ENCODE results near the gene OR9Q1. TPM values are rescaled to one million over a fixed set of nuclear protein-coding genes. Genes with fewer than 3 reads are reported as not detected.

Gene OR9Q1
- total and polyA plus RNA-seq, 2 of the 8 experiments (the other 6 are each of a cell fraction or from before 2014, with no cell fraction given), result not detected

DNA sequence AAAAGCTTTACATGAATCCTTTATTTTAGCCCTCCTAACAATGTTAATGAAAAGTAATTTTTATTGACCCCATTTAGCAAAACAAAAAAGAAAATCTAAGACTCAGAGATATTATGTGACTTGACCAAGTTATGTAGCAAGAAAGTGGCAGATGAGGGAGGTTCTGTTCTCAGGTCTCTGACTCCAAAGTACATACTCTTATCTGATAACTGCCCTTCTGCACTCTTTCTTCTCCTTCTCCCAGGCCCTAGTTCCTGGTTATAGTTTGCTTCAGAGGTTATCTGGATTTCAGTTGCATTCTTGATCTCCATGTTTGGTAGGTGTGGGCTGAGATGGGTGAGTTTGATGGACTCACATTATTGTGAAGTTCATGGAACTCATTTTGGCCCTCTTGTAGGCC, 169.7 kb downstream of the OR9Q1 start (continued):
- TF ChIP-seq NANOG (IDR thresholded peaks at IDR 0.05; ENCODE audit: insufficient read depth, low read depth, low read length, poor library complexity, severe bottlenecking), result no peak
- TF ChIP-seq, protein P1, sequence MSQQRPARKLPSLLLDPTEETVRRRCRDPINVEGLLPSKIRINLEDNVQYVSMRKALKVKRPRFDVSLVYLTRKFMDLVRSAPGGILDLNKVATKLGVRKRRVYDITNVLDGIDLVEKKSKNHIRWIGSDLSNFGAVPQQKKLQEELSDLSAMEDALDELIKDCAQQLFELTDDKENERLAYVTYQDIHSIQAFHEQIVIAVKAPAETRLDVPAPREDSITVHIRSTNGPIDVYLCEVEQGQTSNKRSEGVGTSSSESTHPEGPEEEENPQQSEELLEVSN (IDR thresholded peaks at IDR 0.05), result no peak
- no peak for TF ChIP-seq SP4 (IDR thresholded peaks at IDR 0.05; ENCODE audit: low read length)
- no peak for TF ChIP-seq EGR1 (IDR thresholded peaks at IDR 0.05; ENCODE audit: borderline replicate concordance, low read depth, low read length)
- TF ChIP-seq BRCA1 (IDR thresholded peaks at IDR 0.05; ENCODE audit: low read depth, low read length), result no peak
- no peak for TF ChIP-seq TCF12 (IDR thresholded peaks at IDR 0.05; ENCODE audit: low read depth, low read length)
- TF ChIP-seq ZNF274 (IDR thresholded peaks at IDR 0.05; ENCODE audit: borderline replicate concordance, extremely low read depth, low read length), result no peak
- no peak for TF ChIP-seq SUZ12 (IDR thresholded peaks at IDR 0.05; ENCODE audit: low read length)
- TF ChIP-seq PHF8 (conservative IDR thresholded peaks at IDR 0.05; ENCODE audit: low read depth, low read length), result no peak
